ENCODE measurements around the gene CNEP1R1.

DNA sequence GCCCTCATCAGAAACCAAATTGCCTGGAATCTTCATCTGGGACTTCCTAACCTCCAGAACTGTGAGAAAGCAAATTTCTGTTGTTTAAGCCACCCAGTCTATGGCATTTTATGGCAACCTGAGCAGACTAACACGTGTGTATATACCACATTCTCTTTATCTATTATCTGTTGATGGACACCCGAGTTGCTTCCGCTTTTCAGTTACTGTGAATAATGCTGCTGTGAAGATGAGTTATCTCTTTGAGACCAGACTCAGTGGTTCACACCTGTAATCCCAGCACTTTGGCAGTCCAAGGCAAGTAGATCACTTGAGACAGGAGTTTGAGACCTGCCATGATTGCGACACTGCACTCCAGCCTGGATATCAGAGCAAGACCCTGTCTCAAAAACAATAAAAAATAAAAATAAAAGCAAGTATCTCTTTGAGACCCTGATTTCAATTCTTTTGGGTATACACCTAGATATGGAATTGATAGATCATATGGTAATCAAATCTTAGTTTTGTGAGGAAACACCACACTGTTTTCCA is 27.2 kb upstream of the CNEP1R1 start:
- TF ChIP-seq, protein P1, sequence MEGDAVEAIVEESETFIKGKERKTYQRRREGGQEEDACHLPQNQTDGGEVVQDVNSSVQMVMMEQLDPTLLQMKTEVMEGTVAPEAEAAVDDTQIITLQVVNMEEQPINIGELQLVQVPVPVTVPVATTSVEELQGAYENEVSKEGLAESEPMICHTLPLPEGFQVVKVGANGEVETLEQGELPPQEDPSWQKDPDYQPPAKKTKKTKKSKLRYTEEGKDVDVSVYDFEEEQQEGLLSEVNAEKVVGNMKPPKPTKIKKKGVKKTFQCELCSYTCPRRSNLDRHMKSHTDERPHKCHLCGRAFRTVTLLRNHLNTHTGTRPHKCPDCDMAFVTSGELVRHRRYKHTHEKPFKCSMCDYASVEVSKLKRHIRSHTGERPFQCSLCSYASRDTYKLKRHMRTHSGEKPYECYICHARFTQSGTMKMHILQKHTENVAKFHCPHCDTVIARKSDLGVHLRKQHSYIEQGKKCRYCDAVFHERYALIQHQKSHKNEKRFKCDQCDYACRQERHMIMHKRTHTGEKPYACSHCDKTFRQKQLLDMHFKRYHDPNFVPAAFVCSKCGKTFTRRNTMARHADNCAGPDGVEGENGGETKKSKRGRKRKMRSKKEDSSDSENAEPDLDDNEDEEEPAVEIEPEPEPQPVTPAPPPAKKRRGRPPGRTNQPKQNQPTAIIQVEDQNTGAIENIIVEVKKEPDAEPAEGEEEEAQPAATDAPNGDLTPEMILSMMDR (IDR thresholded peaks at IDR 0.05), result no peak
- no peak for TF ChIP-seq POLR2A (IDR thresholded peaks at IDR 0.05; ENCODE audit: low read length)
- TF ChIP-seq, protein P2, sequence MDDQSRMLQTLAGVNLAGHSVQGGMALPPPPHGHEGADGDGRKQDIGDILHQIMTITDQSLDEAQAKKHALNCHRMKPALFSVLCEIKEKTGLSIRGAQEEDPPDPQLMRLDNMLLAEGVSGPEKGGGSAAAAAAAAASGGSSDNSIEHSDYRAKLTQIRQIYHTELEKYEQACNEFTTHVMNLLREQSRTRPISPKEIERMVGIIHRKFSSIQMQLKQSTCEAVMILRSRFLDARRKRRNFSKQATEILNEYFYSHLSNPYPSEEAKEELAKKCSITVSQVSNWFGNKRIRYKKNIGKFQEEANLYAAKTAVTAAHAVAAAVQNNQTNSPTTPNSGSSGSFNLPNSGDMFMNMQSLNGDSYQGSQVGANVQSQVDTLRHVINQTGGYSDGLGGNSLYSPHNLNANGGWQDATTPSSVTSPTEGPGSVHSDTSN (IDR thresholded peaks at IDR 0.05), result no peak
- TF ChIP-seq BHLHE40 (IDR thresholded peaks at IDR 0.05; ENCODE audit: low read depth, low read length), result no peak
- TF ChIP-seq JUN (IDR thresholded peaks at IDR 0.05), result no peak
